H1 (cell line): Measurements from ENCODE around the gene ZNF282. TPM values are rescaled to one million over a fixed set of nuclear protein-coding genes. Genes with fewer than 3 reads are reported as not detected.

ENCODE experiments used
- CTCF ChIA-PET: fragments of 300-600 bp; sonication (Branson Sonifier 250); formaldehyde crosslinking; loops from one replicate; lab custom pipeline; 2021; ENCODE audit not compliant: partially characterized antibody; lab: Charles Lee
- POLR2A ChIA-PET: fragments of 300-600 bp; sonication (Branson Sonifier 250); formaldehyde crosslinking; loops from one replicate; lab custom pipeline; 2021; ENCODE audit warnings: inconsistent platforms; ENCODE audit not compliant: partially characterized antibody; lab: Charles Lee
- DNase-seq, 2 experiments: peaks; one replicate each; pipeline versions ENCODE4 v3.0.0 to v3.0.0-alpha.2; 2010 to 2022; ENCODE audit warnings: low spot score in 2 of 2, low read depth in 1 of 2, mixed read lengths in 1 of 2
- FAIRE-seq: peaks from 2 replicates; lab custom pipeline; 2011; peaks lifted over from hg19 to GRCh38; lab: Jason Lieb, UNC
- H2AFZ ChIP-seq: 2 replicates; pipeline ENCODE4 v1.8.1; 2012; ENCODE audit warnings: low read length, inconsistent platforms
- H2AK5ac ChIP-seq: 2 replicates; pipeline ENCODE4 v1.6.1; 2013; ENCODE audit warnings: low read depth, low read length
- H2BK120ac ChIP-seq: replicated peaks from 2 replicates; pipeline ENCODE3; 2013; ENCODE audit warnings: low read depth, low read length, inconsistent platforms
- H2BK12ac ChIP-seq: 2 replicates; pipeline ENCODE4 v1.6.1; 2013; ENCODE audit warnings: low read depth, low read length
- H2BK15ac ChIP-seq: 2 replicates; pipeline ENCODE4 v1.6.1; 2013; ENCODE audit warnings: low read length
- H2BK20ac ChIP-seq: 2 replicates; pipeline ENCODE4 v1.6.1; 2013; ENCODE audit warnings: low read length
- H2BK5ac ChIP-seq: 2 replicates; pipeline ENCODE4 v1.6.1; 2013; ENCODE audit warnings: low read depth, low read length
- H3K14ac ChIP-seq: 2 replicates; pipeline ENCODE4 v1.6.1; 2013; ENCODE audit warnings: inconsistent platforms; ENCODE audit not compliant: insufficient read length
- H3K18ac ChIP-seq: 2 replicates; pipeline ENCODE4 v1.6.1; 2013; ENCODE audit warnings: low read length; ENCODE audit errors: extremely low read depth
- H3K23ac ChIP-seq: 2 replicates; pipeline ENCODE4 v1.6.1; 2013; ENCODE audit warnings: inconsistent platforms; ENCODE audit not compliant: insufficient read length
- H3K23me2 ChIP-seq: 2 replicates; pipeline ENCODE4 v1.6.1; 2013; ENCODE audit warnings: low read depth, low read length
- H3K27ac ChIP-seq: 2 replicates; pipeline ENCODE4 v1.6.1; 2011; ENCODE audit warnings: low read depth, low read length, inconsistent platforms
- H3K27me3 ChIP-seq, 4 experiments: replicated peaks in 1 of 4; 1 replicate in 1 of 4; 2 replicates in 3 of 4; pipeline versions ENCODE4 v1.6.1 to v1.8.1; 2011 to 2013; ENCODE audit warnings: low read length in 3 of 4, mild to moderate bottlenecking in 3 of 4, inconsistent platforms in 2 of 4, mixed read lengths in 2 of 4, moderate library complexity in 1 of 4; ENCODE audit not compliant: control insufficient read depth in 3 of 4, insufficient read depth in 3 of 4; ENCODE audit errors: extremely low read depth in 1 of 4
- H3K36me3 ChIP-seq, 4 experiments: 2 replicates each; pipeline versions ENCODE4 v1.6.1 to v1.8.1; 2011 to 2013; ENCODE audit warnings: mild to moderate bottlenecking in 4 of 4, low read length in 3 of 4, moderate library complexity in 2 of 4, control low read depth in 1 of 4, inconsistent platforms in 1 of 4; ENCODE audit not compliant: insufficient read depth in 4 of 4, control insufficient read depth in 2 of 4
- H3K4ac ChIP-seq: replicated peaks from 2 replicates; pipeline ENCODE3; 2013; ENCODE audit warnings: low read length, low read depth, mixed read lengths, inconsistent platforms; ENCODE audit not compliant: insufficient read length
- H3K4me1 ChIP-seq, 4 experiments: replicated peaks in 1 of 4; 1 replicate in 1 of 4; 2 replicates in 3 of 4; pipeline versions ENCODE4 v1.6.1 to v1.8.1; 2011 to 2013; ENCODE audit warnings: low read length in 3 of 4, inconsistent platforms in 2 of 4, mixed read lengths in 1 of 4; ENCODE audit not compliant: insufficient read depth in 4 of 4, control insufficient read depth in 3 of 4
- H3K4me2 ChIP-seq, 2 experiments: 2 replicates each; pipeline versions ENCODE4 v1.6.1 to v1.8.1; 2011 to 2013; ENCODE audit warnings: low read depth in 2 of 2, low read length in 2 of 2, control low read depth in 1 of 2, inconsistent platforms in 1 of 2, mild to moderate bottlenecking in 1 of 2; ENCODE audit not compliant: insufficient read depth in 1 of 2
- H3K4me3 ChIP-seq, 4 experiments: fragments of 200-600, 300-600 bp in 1 of 4; sonication (generic), shearing (Covaris generic), sonication (Bioruptor Twin) in 1 of 4; 2 replicates each; pipeline versions ENCODE4 v1.5.1 to v1.8.1; 2011 to 2016; ENCODE audit warnings: low read length in 4 of 4, low read depth in 3 of 4, control low read depth in 2 of 4, inconsistent platforms in 2 of 4, mild to moderate bottlenecking in 2 of 4, mixed read lengths in 1 of 4, moderate library complexity in 1 of 4; ENCODE audit not compliant: insufficient read depth in 2 of 4; ENCODE audit errors: extremely low read depth in 1 of 4
- H3K56ac ChIP-seq: replicated peaks from 2 replicates; pipeline ENCODE3; 2013; ENCODE audit warnings: low read depth, mild to moderate bottlenecking, mixed read lengths, low read length, inconsistent platforms; ENCODE audit not compliant: insufficient read length
- H3K79me1 ChIP-seq: 2 replicates; pipeline ENCODE4 v1.6.1; 2013; ENCODE audit warnings: low read depth, low read length, control low read depth
- H3K79me2 ChIP-seq, 2 experiments: 2 replicates each; pipeline versions ENCODE4 v1.6.1 to v1.8.1; 2012 to 2013; ENCODE audit warnings: low read length in 2 of 2, mild to moderate bottlenecking in 2 of 2, inconsistent platforms in 1 of 2; ENCODE audit not compliant: insufficient read depth in 2 of 2, control insufficient read depth in 1 of 2
- H3K9ac ChIP-seq, 4 experiments: replicated peaks in 1 of 4; 1 replicate in 1 of 4; 2 replicates in 3 of 4; pipeline versions ENCODE4 v1.6.1 to v1.8.1; 2011 to 2013; ENCODE audit warnings: low read depth in 3 of 4, low read length in 3 of 4, control low read depth in 2 of 4, mild to moderate bottlenecking in 2 of 4, moderate library complexity in 2 of 4, inconsistent platforms in 1 of 4; ENCODE audit errors: extremely low read depth in 1 of 4
- H3K9me3 ChIP-seq, 2 experiments: 2 replicates each; pipeline versions ENCODE4 v1.6.1 to v1.8.1; 2012 to 2013; ENCODE audit warnings: mild to moderate bottlenecking in 2 of 2, moderate library complexity in 2 of 2, control low read depth in 1 of 2, inconsistent platforms in 1 of 2, low read depth in 1 of 2, low read length in 1 of 2, mixed read lengths in 1 of 2; ENCODE audit not compliant: insufficient read depth in 2 of 2
- H4K20me1 ChIP-seq, 2 experiments: replicated peaks in 1 of 2; 2 replicates each; pipeline versions ENCODE3 to v1.8.1; 2011 to 2013; ENCODE audit warnings: inconsistent platforms in 2 of 2, low read length in 2 of 2, mild to moderate bottlenecking in 1 of 2; ENCODE audit not compliant: insufficient read depth in 2 of 2, control insufficient read depth in 1 of 2
- H4K5ac ChIP-seq: 2 replicates; pipeline ENCODE4 v1.6.1; 2013; ENCODE audit warnings: low read length, low read depth, mixed read lengths, inconsistent platforms; ENCODE audit not compliant: insufficient read length
- H4K8ac ChIP-seq: 2 replicates; pipeline ENCODE4 v1.8.0; 2013; ENCODE audit warnings: mild to moderate bottlenecking, moderate library complexity, low read length, inconsistent platforms; ENCODE audit not compliant: insufficient read depth; ENCODE audit errors: extremely low read depth
- H4K91ac ChIP-seq: replicated peaks from 2 replicates; pipeline ENCODE3; 2013; ENCODE audit warnings: low read length, mixed read lengths, inconsistent platforms; ENCODE audit not compliant: insufficient read length
- BCL11A ChIP-seq, 2 experiments: IDR thresholded peaks; one replicate each; pipeline ENCODE4 v1.6.1; 2011; ENCODE audit warnings: low read depth in 2 of 2, low read length in 2 of 2, mild to moderate bottlenecking in 2 of 2
- CHD1 ChIP-seq: IDR thresholded peaks from 2 replicates; pipeline ENCODE4 v1.6.1; 2012; ENCODE audit warnings: low read depth, low read length, improper control_type of control experiment
- EGR1 ChIP-seq: IDR thresholded peaks from 2 replicates; pipeline ENCODE4 v1.6.1; 2011; ENCODE audit warnings: low read depth, low read length, borderline replicate concordance
- KDM1A ChIP-seq: fragments of 200-600, 300-600 bp; sonication (generic); IDR thresholded peaks from 2 replicates; pipeline ENCODE4 v1.7.1; 2016; ENCODE audit warnings: mild to moderate bottlenecking, low read length, borderline replicate concordance
- NRF1 ChIP-seq: IDR thresholded peaks from 2 replicates; pipeline ENCODE4 v1.6.1; 2011; ENCODE audit warnings: mild to moderate bottlenecking, low read depth, low read length, improper control_type of control experiment
- POLR2AphosphoS5 ChIP-seq: IDR thresholded peaks from 2 replicates; pipeline ENCODE4 v1.6.1; 2011; ENCODE audit warnings: low read depth, low read length
- RXRA ChIP-seq: IDR thresholded peaks from 2 replicates; pipeline ENCODE4 v1.6.1; 2011; ENCODE audit warnings: low read depth, mild to moderate bottlenecking, low read length, moderate library complexity; ENCODE audit not compliant: insufficient read depth
- SAP30 ChIP-seq: fragments of 300-600 bp; sonication (generic); IDR thresholded peaks from 2 replicates; pipeline ENCODE4 v1.7.1; 2012; ENCODE audit warnings: low read length, moderate library complexity, mild to moderate bottlenecking, inconsistent platforms; ENCODE audit not compliant: insufficient read depth, insufficient replicate concordance
- TEAD4 ChIP-seq: IDR thresholded peaks from 2 replicates; pipeline ENCODE4 v1.6.1; 2012; ENCODE audit warnings: low read depth, low read length, inconsistent platforms, mixed read lengths
- USF2 ChIP-seq: IDR thresholded peaks from 2 replicates; pipeline ENCODE4 v1.6.1; 2011; ENCODE audit warnings: low read length, improper control_type of control experiment
- WGBS, 2 experiments: shearing (Covaris generic) in 1 of 2; methylation state at CpG; one replicate each; pipeline versions ENCODE4 v1.1.6 to v1.1.7; 2013 to 2015; ENCODE audit warnings: low lambda C conversion rate in 2 of 2, mixed read lengths in 2 of 2, inconsistent platforms in 1 of 2, low coverage in 1 of 2, missing lambda C conversion rate in 1 of 2; ENCODE audit not compliant: insufficient replicate concordance in 2 of 2, insufficient coverage in 1 of 2, insufficient read length in 1 of 2; ENCODE audit errors: extremely low coverage in 1 of 2, missing lambda C conversion rate in 1 of 2; 5-methylcytosine and 5-hydroxymethylcytosine counted together
- polyA plus RNA-seq, 7 experiments: library from polyadenylated mRNA; depleted of rRNA in 3 of 7; stranded (reverse) in 5 of 7; unstranded in 2 of 7; fragments of >200 nt in 5 of 7; fragments of 200-250 nt in 2 of 7; gene quantifications; 1 replicate in 5 of 7; 2 replicates in 1 of 7; 4 replicates in 1 of 7; pipeline versions ENCODE4 v1.2.1 to v1.2.3, GENCODE V29; 2011 to 2013; ENCODE audit warnings: missing spikeins in 2 of 7, mixed read lengths in 2 of 7
- total RNA-seq: library from RNA; stranded (reverse); fragmentation: NEBNext Ultra II Directional; extraction: Animal tissue kit (Norgen Biotek cat#: 25700); gene quantifications from 2 replicates; pipeline ENCODE4 v1.2.1, GENCODE V29; 2021

Gene ZNF282
- total and polyA plus RNA-seq, 2 of the 8 experiments (the other 6 are each of a cell fraction or from before 2014, with no cell fraction given), result 16.9 to 36.3 TPM

- Histone ChIP-seq H2BK20ac (no peak overlapping the region), H3K9me3 (no peaks in the 10 kb centered on the region), H3K4me1 (no peaks in the 10 kb centered on the region), H2AFZ (no peak overlapping the region), H2BK120ac (no peak overlapping the region), H3K18ac (no peak overlapping the region), H3K4ac (no peak overlapping the region), H2AK5ac (no peak overlapping the region), H3K27me3 (no peaks in the 10 kb centered on the region), H3K36me3 (peaks cover 13 to 66% (median 43%) of the 10 kb centered on the region in 4 experiments), H3K4me2 (no peak overlapping the region), H3K23me2 (no peaks in the 10 kb centered on the region), H2BK5ac (no peak overlapping the region; the same call in 1 of the 2 replicates), H3K14ac (no peak overlapping the region), H4K8ac (peak overlapping the region; percentile 5; the same call in 1 of the 2 replicates), H3K4me3 (no peak overlapping the region), H4K20me1 (peaks cover 0 to 11% of the 10 kb centered on the region in 2 experiments), H3K27ac (no peak overlapping the region), H2BK12ac (no peak overlapping the region), H3K23ac (no peak overlapping the region), H2BK15ac (no peak overlapping the region), H3K79me2 (peaks cover 3 to 64% of the 10 kb centered on the region in 2 experiments; a peak in 3 of 4 replicates), H4K91ac (no peak overlapping the region), H3K79me1 (peaks cover 6% of the 10 kb centered on the region), H3K9ac (no peak overlapping the region), H4K5ac (no peak overlapping the region), H3K56ac (no peak overlapping the region)
- WGBS, 2 experiments, result 88% methylated on average over 5 of the region's 5 CpGs; no CpG with 5 or more reads in 1 of the 2 experiments
- ChIA-PET CTCF (interaction anchor here (1.1 to 6.0 kb wide), 4 partner anchors 14 to 36 kb away, joined by 3 to 25 read pairs (median 4); partner anchors contain the start of gene ZNF398), POLR2A (interaction anchor here (1.3 to 11.6 kb wide), 5 partner anchors 8 to 23 kb away, joined by 4 to 138 read pairs (median 5); partner anchors contain the start of gene ZNF398)
- no peak for DNase-seq
- TF ChIP-seq CHD1 (no peak), POLR2AphosphoS5 (no peak), EGR1 (no peak), KDM1A (no peak), RXRA (no peak), SAP30 (no peak), TEAD4 (no peak), NRF1 (no peak), USF2 (no peak), BCL11A (IDR thresholded peaks at IDR 0.05; ENCODE audit: low read depth in 2 of 2, low read length in 2 of 2) (no peak)
- FAIRE-seq, result no peak
Observed at GRCh38 chr7:149161241-149161848, 34.0 kb upstream of the ZNF282 start.
